COLO829 (cell line): ENCODE measurements around the gene DNAJC5G.
"Not testable (repeated sequence)": the region's sequence is repeated elsewhere in the genome, so short reads cannot be mapped to it uniquely, and the experiment has no call there.

Experiments used
- DNase-seq: peaks from one replicate; pipeline ENCODE4 v3.0.0; 2012; ENCODE audit warnings: low spot score

The DNAJC5G gene

GRCh38 chr2:27281855-27282559 is 6.8 kb downstream of the DNAJC5G start, which contains the start of gene TRIM54:
Gene TRIM54, plus strand, starts transcription at chr2:27282429. Its CDS starts 303 bp downstream, at chr2:27282732.
- DNase-seq = no peak

GRCh38 chr2:27282892-27283291 is 7.7 kb downstream of the DNAJC5G start:
- no peak for DNase-seq

- DNase-seq = no peak
These were observed 9.8 kb downstream of the DNAJC5G start for GRCh38 chr2:27284996-27285395.

- no peak for DNase-seq
These were observed 10.2 kb downstream of the DNAJC5G start for GRCh38 chr2:27285481-27285880.

GRCh38 chr2:27288610-27289009 is 13.4 kb downstream of the DNAJC5G start:
- DNase-seq = no peak

GRCh38 chr2:27290549-27290948 is 15.3 kb downstream of the DNAJC5G start:
- DNase-seq = no peak

- no peak for DNase-seq
These were observed 16.6 kb downstream of the DNAJC5G start for GRCh38 chr2:27291865-27292264.

- no peak for DNase-seq
These were observed 19.7 kb downstream of the DNAJC5G start for GRCh38 chr2:27294928-27295327.

GRCh38 chr2:27296481-27296880 is 21.2 kb downstream of the DNAJC5G start:
- no peak for DNase-seq

GRCh38 chr2:27297195-27297594 is 22.0 kb downstream of the DNAJC5G start:
- no peak for DNase-seq

- no peak for DNase-seq
These were observed 23.3 kb downstream of the DNAJC5G start for GRCh38 chr2:27298391-27299080.

GRCh38 chr2:27300606-27301005 is 25.4 kb downstream of the DNAJC5G start:
- not testable (repeated sequence) for DNase-seq

GRCh38 chr2:27303093-27304025 is 28.1 kb downstream of the DNAJC5G start:
- DNase-seq = peak; percentile 71

- DNase-seq = no peak
These were observed 29.4 kb downstream of the DNAJC5G start for GRCh38 chr2:27304488-27305240.

- DNase-seq = no peak
These were observed 30.3 kb downstream of the DNAJC5G start for GRCh38 chr2:27305516-27305915.

GRCh38 chr2:27306136-27306535 is 30.9 kb downstream of the DNAJC5G start:
- DNase-seq = no peak

GRCh38 chr2:27306573-27307286 is 31.5 kb downstream of the DNAJC5G start:
- no peak for DNase-seq

- DNase-seq = no peak
These were observed 32.0 kb downstream of the DNAJC5G start for GRCh38 chr2:27307287-27307544.

- no peak for DNase-seq
These were observed 32.5 kb downstream of the DNAJC5G start for GRCh38 chr2:27307545-27308358.

- no peak for DNase-seq
These were observed 33.2 kb downstream of the DNAJC5G start, which contains the start of gene UCN for GRCh38 chr2:27308359-27308881. Gene UCN, minus strand, starts transcription at chr2:27308445. Its CDS starts 550 bp downstream, at chr2:27307895.
